Esophagus squamous epithelium (tissue), 5 donors: ENCODE results near the gene OPHN1. TPM values are rescaled to one million over a fixed set of nuclear protein-coding genes. Genes with fewer than 3 reads are reported as not detected.
"Not testable (repeated sequence)": the region's sequence is repeated elsewhere in the genome, so short reads cannot be mapped to it uniquely, and the experiment has no call there.

Experiments used
- DNase-seq: peaks from one replicate; lab custom pipeline; 2025; lab: John Stamatoyannopoulos, UW
- H3K27ac ChIP-seq, 4 donors: fragments of 200-600 bp; sonication (generic); one replicate each; pipeline ENCODE4 v1.5.1; 2016 to 2019; ENCODE audit warnings: mild to moderate bottlenecking in 1 of 4
- H3K27me3 ChIP-seq, 4 donors: fragments of 200-600 bp; sonication (generic); 1 replicate in 3 of 4; 2 replicates in 1 of 4; pipeline versions ENCODE4 v1.5.1 to v1.6.0; 2017 to 2021; ENCODE audit warnings: antibody characterized with exemption in 1 of 4
- H3K36me3 ChIP-seq, 3 donors: fragments of 200-600 bp; sonication (generic); one replicate each; pipeline ENCODE4 v1.5.1; 2016 to 2019
- H3K4me1 ChIP-seq, 3 donors: fragments of 200-600 bp; sonication (generic); one replicate each; pipeline ENCODE4 v1.5.1; 2017 to 2019
- H3K4me3 ChIP-seq, 4 donors: fragments of 200-600 bp; sonication (generic); 1 replicate in 3 of 4; 2 replicates in 1 of 4; pipeline ENCODE4 v1.5.1; 2016 to 2019; ENCODE audit warnings: mild to moderate bottlenecking in 2 of 4, moderate library complexity in 1 of 4
- H3K9me3 ChIP-seq, 3 donors: fragments of 200-600 bp; sonication (generic); one replicate each; pipeline ENCODE4 v1.5.1; 2016 to 2019
- CTCF ChIP-seq, 6 experiments: fragments of 450-650 bp in 4 of 6; fragments of 200-600 bp in 2 of 6; sonication (generic) in 2 of 6; IDR thresholded peaks; one replicate each; pipeline ENCODE4 v1.5.1; 2016 to 2019; ENCODE audit warnings: antibody characterized with exemption in 6 of 6, mild to moderate bottlenecking in 4 of 6, moderate library complexity in 4 of 6
- POLR2A ChIP-seq, 4 donors: fragments of 450-650 bp; IDR thresholded peaks; one replicate each; pipeline ENCODE4 v1.6.1; 2017; ENCODE audit warnings: antibody characterized with exemption in 4 of 4, mild to moderate bottlenecking in 4 of 4, moderate library complexity in 3 of 4
- WGBS, 2 donors: methylation state at CpG; one replicate each; pipeline ENCODE4 v1.1.5; 2018; 5-methylcytosine and 5-hydroxymethylcytosine counted together
- intact Hi-C: fragments of 100-400 bp; cut with DNase I; formaldehyde crosslinking; loops from one replicate; pipeline ENCODE4 v1.15.0; 2022
- total RNA-seq, 4 donors: library from RNA; depleted of rRNA; stranded (reverse); fragments of >200 nt; gene quantifications; one replicate each; pipeline ENCODE4 v1.1.0, GENCODE V29; 2016
- donor health status: DM: yes; HTN: yes; CAD: no.

OPHN1 gene
- total RNA-seq, 4 donors from 2014 or later = 2.6 to 6.5 (median 4.4) TPM

GRCh38 chrX:68345025-68345424 lies 88.3 kb downstream of the OPHN1 start:
- TF ChIP-seq CTCF (IDR thresholded peaks at IDR 0.05) = no peak
- TF ChIP-seq POLR2A (IDR thresholded peaks at IDR 0.05) = no peak
- H3K36me3 ChIP-seq = no peaks in the 10 kb centered on the region
- H3K27ac ChIP-seq = no peak overlapping the region
- H3K4me3 ChIP-seq = no peak overlapping the region
- no peaks in the 10 kb centered on the region for H3K27me3 ChIP-seq
- DNase-seq = no peak
- intact Hi-C loops = no loop called here
- H3K4me1 ChIP-seq = no peaks in the 10 kb centered on the region
- 34 to 50% methylated on average over 1 of the region's 1 CpG for WGBS, 2 donors
- H3K9me3 ChIP-seq = no peaks in the 10 kb centered on the region

GRCh38 chrX:68343551-68343950 lies 89.7 kb downstream of the OPHN1 start:
- no peak for DNase-seq
- no peak overlapping the region for H3K27ac ChIP-seq
- H3K4me1 ChIP-seq = no peaks in the 10 kb centered on the region
- no peaks in the 10 kb centered on the region for H3K27me3 ChIP-seq
- TF ChIP-seq CTCF (IDR thresholded peaks at IDR 0.05) (no peak), POLR2A (IDR thresholded peaks at IDR 0.05) (no peak)
- H3K9me3 ChIP-seq = no peaks in the 10 kb centered on the region
- intact Hi-C loops = no loop called here
- 67 to 78% methylated on average over 3 of the region's 3 CpGs for whole genome bisulfite sequencing, 2 donors
- H3K4me3 ChIP-seq = no peak overlapping the region
- no peaks in the 10 kb centered on the region for H3K36me3 ChIP-seq

GRCh38 chrX:68332201-68332731 lies 101.0 kb downstream of the OPHN1 start:
- Histone ChIP-seq H3K27ac (no peak overlapping the region), H3K4me1 (no peaks in the 10 kb centered on the region), H3K27me3 (no peaks in the 10 kb centered on the region), H3K36me3 (no peaks in the 10 kb centered on the region), H3K4me3 (no peak overlapping the region), H3K9me3 (no peaks in the 10 kb centered on the region)
- DNase-seq = no peak
- intact Hi-C loops = no loop called here
- 27 to 39% methylated on average over 4 of the region's 4 CpGs for WGBS, 2 donors
- TF ChIP-seq POLR2A (IDR thresholded peaks at IDR 0.05) (no peak), CTCF (IDR thresholded peaks at IDR 0.05) (no peak)

GRCh38 chrX:68326841-68327240 lies 106.5 kb downstream of the OPHN1 start:
- H3K4me1 ChIP-seq, H3K4me3 ChIP-seq, H3K27ac ChIP-seq, H3K27me3 ChIP-seq, H3K9me3 ChIP-seq, DNase-seq, H3K36me3 ChIP-seq, intact Hi-C loops: not testable (repeated sequence)
- WGBS, 2 donors = no CpG with 5 or more reads among the region's 30 CpGs

- Histone ChIP-seq H3K27ac (peak overlapping the region; percentile 58 to 77 (median 67)), H3K9me3 (no peaks in the 10 kb centered on the region), H3K4me3 (no peak overlapping the region), H3K36me3 (no peaks in the 10 kb centered on the region), H3K27me3 (no peaks in the 10 kb centered on the region), H3K4me1 (peaks cover 0 to 28% (median 3%) of the 10 kb centered on the region in 3 donors)
- WGBS, 2 donors = 17 to 29% methylated on average over 1 of the region's 1 CpG
- intact Hi-C loops = no loop called here
- TF ChIP-seq CTCF (IDR thresholded peaks at IDR 0.05) (no peak), POLR2A (IDR thresholded peaks at IDR 0.05) (no peak)
- no peak for DNase-seq
These were observed 125.5 kb downstream of the OPHN1 start for GRCh38 chrX:68307769-68308168.

GRCh38 chrX:68304602-68305001 lies 128.7 kb downstream of the OPHN1 start:
- H3K4me1 ChIP-seq = peaks cover 0 to 28% (median 3%) of the 10 kb centered on the region in 3 donors
- no peaks in the 10 kb centered on the region for H3K27me3 ChIP-seq
- no peaks in the 10 kb centered on the region for H3K36me3 ChIP-seq
- 67 to 88% methylated on average over 1 of the region's 1 CpG for WGBS, 2 donors
- no peaks in the 10 kb centered on the region for H3K9me3 ChIP-seq
- no peak overlapping the region for H3K4me3 ChIP-seq
- TF ChIP-seq POLR2A (IDR thresholded peaks at IDR 0.05) (no peak), CTCF (IDR thresholded peaks at IDR 0.05) (no peak)
- no peak for DNase-seq
- no peak overlapping the region for H3K27ac ChIP-seq
- intact Hi-C loops = no loop called here
